GM19043 (cell line): ENCODE measurements around the gene SCMH1.

Source experiments
- ATAC-seq: cut with Tn5 transposase; IDR thresholded peaks from one replicate; pipeline ENCODE4 v1.9.1; 2021; ENCODE audit warnings: low read depth; ENCODE audit not compliant: unreplicated experiment

Gene SCMH1

GRCh38 chr1:41102653-41103052, 139.5 kb downstream of the SCMH1 start:
- no peak for ATAC-seq

GRCh38 chr1:41101950-41102607, 140.0 kb downstream of the SCMH1 start:
- no peak for ATAC-seq

- ATAC-seq, result no peak
These were observed 141.0 kb downstream of the SCMH1 start for GRCh38 chr1:41101076-41101475.

GRCh38 chr1:41100170-41100569, 141.9 kb downstream of the SCMH1 start:
- no peak for ATAC-seq

- no peak for ATAC-seq
These were observed 143.2 kb downstream of the SCMH1 start for GRCh38 chr1:41098730-41099460.

GRCh38 chr1:41097105-41097504, 145.0 kb downstream of the SCMH1 start:
- no peak for ATAC-seq

- no peak for ATAC-seq
These were observed 148.3 kb downstream of the SCMH1 start for GRCh38 chr1:41093826-41094225.

- ATAC-seq, result no peak
These were observed 155.2 kb downstream of the SCMH1 start for GRCh38 chr1:41086921-41087320.

- ATAC-seq, result no peak
These were observed 163.5 kb downstream of the SCMH1 start for GRCh38 chr1:41078616-41079015.

- ATAC-seq, result no peak
These were observed 163.9 kb downstream of the SCMH1 start for GRCh38 chr1:41078193-41078592.

- ATAC-seq, result no peak
These were observed 168.1 kb downstream of the SCMH1 start for GRCh38 chr1:41073971-41074370.

GRCh38 chr1:41072051-41072450, 170.1 kb downstream of the SCMH1 start:
- no peak for ATAC-seq

GRCh38 chr1:41056907-41057306, 185.2 kb downstream of the SCMH1 start:
- no peak for ATAC-seq

- no peak for ATAC-seq
These were observed 188.8 kb downstream of the SCMH1 start for GRCh38 chr1:41053316-41053715.

- no peak for ATAC-seq
These were observed 191.1 kb downstream of the SCMH1 start for GRCh38 chr1:41051022-41051421.

- no peak for ATAC-seq
These were observed 193.6 kb downstream of the SCMH1 start for GRCh38 chr1:41048540-41048939.

- ATAC-seq, result no peak
These were observed 195.7 kb downstream of the SCMH1 start for GRCh38 chr1:41046347-41046775.

- no peak for ATAC-seq
These were observed 196.4 kb downstream of the SCMH1 start for GRCh38 chr1:41045740-41046139.

GRCh38 chr1:41044187-41044586, 197.9 kb downstream of the SCMH1 start:
- no peak for ATAC-seq

- ATAC-seq, result no peak
These were observed 200.4 kb downstream of the SCMH1 start for GRCh38 chr1:41041614-41042270.

- ATAC-seq, result no peak
These were observed 204.0 kb downstream of the SCMH1 start for GRCh38 chr1:41038110-41038509.
